H1 (cell line): ENCODE results near the gene RHEB. TPM values are rescaled to one million over a fixed set of nuclear protein-coding genes. Genes with fewer than 3 reads are reported as not detected.
A peak's percentile ranks its signal among the peaks of the same experiment; 100 is the strongest.

ENCODE experiments used
- CTCF ChIA-PET: fragments of 300-600 bp; sonication (Branson Sonifier 250); formaldehyde crosslinking; loops from one replicate; lab custom pipeline; 2021; ENCODE audit not compliant: partially characterized antibody; lab: Charles Lee
- POLR2A ChIA-PET: fragments of 300-600 bp; sonication (Branson Sonifier 250); formaldehyde crosslinking; loops from one replicate; lab custom pipeline; 2021; ENCODE audit warnings: inconsistent platforms; ENCODE audit not compliant: partially characterized antibody; lab: Charles Lee
- DNase-seq, 2 experiments: peaks; one replicate each; pipeline versions ENCODE4 v3.0.0 to v3.0.0-alpha.2; 2010 to 2022; ENCODE audit warnings: low spot score in 2 of 2, low read depth in 1 of 2, mixed read lengths in 1 of 2
- FAIRE-seq: peaks from 2 replicates; lab custom pipeline; 2011; peaks lifted over from hg19 to GRCh38; lab: Jason Lieb, UNC
- H2AFZ ChIP-seq: 2 replicates; pipeline ENCODE4 v1.8.1; 2012; ENCODE audit warnings: low read length, inconsistent platforms
- H2AK5ac ChIP-seq: 2 replicates; pipeline ENCODE4 v1.6.1; 2013; ENCODE audit warnings: low read depth, low read length
- H2BK120ac ChIP-seq: replicated peaks from 2 replicates; pipeline ENCODE3; 2013; ENCODE audit warnings: low read depth, low read length, inconsistent platforms
- H2BK12ac ChIP-seq: 2 replicates; pipeline ENCODE4 v1.6.1; 2013; ENCODE audit warnings: low read depth, low read length
- H2BK15ac ChIP-seq: 2 replicates; pipeline ENCODE4 v1.6.1; 2013; ENCODE audit warnings: low read length
- H2BK20ac ChIP-seq: 2 replicates; pipeline ENCODE4 v1.6.1; 2013; ENCODE audit warnings: low read length
- H2BK5ac ChIP-seq: 2 replicates; pipeline ENCODE4 v1.6.1; 2013; ENCODE audit warnings: low read depth, low read length
- H3K14ac ChIP-seq: 2 replicates; pipeline ENCODE4 v1.6.1; 2013; ENCODE audit warnings: inconsistent platforms; ENCODE audit not compliant: insufficient read length
- H3K18ac ChIP-seq: 2 replicates; pipeline ENCODE4 v1.6.1; 2013; ENCODE audit warnings: low read length; ENCODE audit errors: extremely low read depth
- H3K23ac ChIP-seq: 2 replicates; pipeline ENCODE4 v1.6.1; 2013; ENCODE audit warnings: inconsistent platforms; ENCODE audit not compliant: insufficient read length
- H3K23me2 ChIP-seq: 2 replicates; pipeline ENCODE4 v1.6.1; 2013; ENCODE audit warnings: low read depth, low read length
- H3K27ac ChIP-seq: 2 replicates; pipeline ENCODE4 v1.6.1; 2011; ENCODE audit warnings: low read depth, low read length, inconsistent platforms
- H3K27me3 ChIP-seq, 4 experiments: replicated peaks in 1 of 4; 1 replicate in 1 of 4; 2 replicates in 3 of 4; pipeline versions ENCODE4 v1.6.1 to v1.8.1; 2011 to 2013; ENCODE audit warnings: low read length in 3 of 4, mild to moderate bottlenecking in 3 of 4, inconsistent platforms in 2 of 4, mixed read lengths in 2 of 4, moderate library complexity in 1 of 4; ENCODE audit not compliant: control insufficient read depth in 3 of 4, insufficient read depth in 3 of 4; ENCODE audit errors: extremely low read depth in 1 of 4
- H3K36me3 ChIP-seq, 4 experiments: 2 replicates each; pipeline versions ENCODE4 v1.6.1 to v1.8.1; 2011 to 2013; ENCODE audit warnings: mild to moderate bottlenecking in 4 of 4, low read length in 3 of 4, moderate library complexity in 2 of 4, control low read depth in 1 of 4, inconsistent platforms in 1 of 4; ENCODE audit not compliant: insufficient read depth in 4 of 4, control insufficient read depth in 2 of 4
- H3K4ac ChIP-seq: replicated peaks from 2 replicates; pipeline ENCODE3; 2013; ENCODE audit warnings: low read length, low read depth, mixed read lengths, inconsistent platforms; ENCODE audit not compliant: insufficient read length
- H3K4me1 ChIP-seq, 4 experiments: replicated peaks in 1 of 4; 1 replicate in 1 of 4; 2 replicates in 3 of 4; pipeline versions ENCODE4 v1.6.1 to v1.8.1; 2011 to 2013; ENCODE audit warnings: low read length in 3 of 4, inconsistent platforms in 2 of 4, mixed read lengths in 1 of 4; ENCODE audit not compliant: insufficient read depth in 4 of 4, control insufficient read depth in 3 of 4
- H3K4me2 ChIP-seq, 2 experiments: 2 replicates each; pipeline versions ENCODE4 v1.6.1 to v1.8.1; 2011 to 2013; ENCODE audit warnings: low read depth in 2 of 2, low read length in 2 of 2, control low read depth in 1 of 2, inconsistent platforms in 1 of 2, mild to moderate bottlenecking in 1 of 2; ENCODE audit not compliant: insufficient read depth in 1 of 2
- H3K4me3 ChIP-seq, 4 experiments: fragments of 200-600, 300-600 bp in 1 of 4; sonication (generic), shearing (Covaris generic), sonication (Bioruptor Twin) in 1 of 4; 2 replicates each; pipeline versions ENCODE4 v1.5.1 to v1.8.1; 2011 to 2016; ENCODE audit warnings: low read length in 4 of 4, low read depth in 3 of 4, control low read depth in 2 of 4, inconsistent platforms in 2 of 4, mild to moderate bottlenecking in 2 of 4, mixed read lengths in 1 of 4, moderate library complexity in 1 of 4; ENCODE audit not compliant: insufficient read depth in 2 of 4; ENCODE audit errors: extremely low read depth in 1 of 4
- H3K56ac ChIP-seq: replicated peaks from 2 replicates; pipeline ENCODE3; 2013; ENCODE audit warnings: low read depth, mild to moderate bottlenecking, mixed read lengths, low read length, inconsistent platforms; ENCODE audit not compliant: insufficient read length
- H3K79me1 ChIP-seq: 2 replicates; pipeline ENCODE4 v1.6.1; 2013; ENCODE audit warnings: low read depth, low read length, control low read depth
- H3K79me2 ChIP-seq, 2 experiments: 2 replicates each; pipeline versions ENCODE4 v1.6.1 to v1.8.1; 2012 to 2013; ENCODE audit warnings: low read length in 2 of 2, mild to moderate bottlenecking in 2 of 2, inconsistent platforms in 1 of 2; ENCODE audit not compliant: insufficient read depth in 2 of 2, control insufficient read depth in 1 of 2
- H3K9ac ChIP-seq, 4 experiments: replicated peaks in 1 of 4; 1 replicate in 1 of 4; 2 replicates in 3 of 4; pipeline versions ENCODE4 v1.6.1 to v1.8.1; 2011 to 2013; ENCODE audit warnings: low read depth in 3 of 4, low read length in 3 of 4, control low read depth in 2 of 4, mild to moderate bottlenecking in 2 of 4, moderate library complexity in 2 of 4, inconsistent platforms in 1 of 4; ENCODE audit errors: extremely low read depth in 1 of 4
- H3K9me3 ChIP-seq, 2 experiments: 2 replicates each; pipeline versions ENCODE4 v1.6.1 to v1.8.1; 2012 to 2013; ENCODE audit warnings: mild to moderate bottlenecking in 2 of 2, moderate library complexity in 2 of 2, control low read depth in 1 of 2, inconsistent platforms in 1 of 2, low read depth in 1 of 2, low read length in 1 of 2, mixed read lengths in 1 of 2; ENCODE audit not compliant: insufficient read depth in 2 of 2
- H4K20me1 ChIP-seq, 2 experiments: replicated peaks in 1 of 2; 2 replicates each; pipeline versions ENCODE3 to v1.8.1; 2011 to 2013; ENCODE audit warnings: inconsistent platforms in 2 of 2, low read length in 2 of 2, mild to moderate bottlenecking in 1 of 2; ENCODE audit not compliant: insufficient read depth in 2 of 2, control insufficient read depth in 1 of 2
- H4K5ac ChIP-seq: 2 replicates; pipeline ENCODE4 v1.6.1; 2013; ENCODE audit warnings: low read length, low read depth, mixed read lengths, inconsistent platforms; ENCODE audit not compliant: insufficient read length
- H4K8ac ChIP-seq: 2 replicates; pipeline ENCODE4 v1.8.0; 2013; ENCODE audit warnings: mild to moderate bottlenecking, moderate library complexity, low read length, inconsistent platforms; ENCODE audit not compliant: insufficient read depth; ENCODE audit errors: extremely low read depth
- H4K91ac ChIP-seq: replicated peaks from 2 replicates; pipeline ENCODE3; 2013; ENCODE audit warnings: low read length, mixed read lengths, inconsistent platforms; ENCODE audit not compliant: insufficient read length
- CBX5 ChIP-seq: fragments of 300-800, 300-1000 bp; sonication (generic); IDR thresholded peaks from 2 replicates; pipeline ENCODE4 v1.7.1; 2016; ENCODE audit warnings: antibody characterized with exemption, low read length, low read depth
- CEBPB ChIP-seq: IDR thresholded peaks from 2 replicates; pipeline ENCODE4 v1.6.1; 2012; ENCODE audit warnings: low read depth, low read length
- EP300 ChIP-seq, 2 experiments: IDR thresholded peaks; 1 replicate in 1 of 2; 2 replicates in 1 of 2; pipeline ENCODE4 v1.6.1; 2011 to 2012; ENCODE audit warnings: low read depth in 2 of 2, low read length in 2 of 2, mild to moderate bottlenecking in 2 of 2, borderline replicate concordance in 1 of 2, inconsistent platforms in 1 of 2, moderate library complexity in 1 of 2
- POLR2A ChIP-seq, 2 experiments: IDR thresholded peaks; 1 replicate in 1 of 2; 2 replicates in 1 of 2; pipeline ENCODE4 v1.6.1; 2011; ENCODE audit warnings: low read depth in 2 of 2, low read length in 2 of 2, mild to moderate bottlenecking in 2 of 2; ENCODE audit errors: control extremely low read depth in 1 of 2
- SP2 ChIP-seq: IDR thresholded peaks from 2 replicates; pipeline ENCODE4 v1.6.1; 2012; ENCODE audit warnings: mild to moderate bottlenecking, low read length, inconsistent platforms
- SP4 ChIP-seq: IDR thresholded peaks from 2 replicates; pipeline ENCODE4 v1.6.1; 2012; ENCODE audit warnings: low read length, inconsistent platforms
- SUZ12 ChIP-seq: fragments of 200-600 bp; sonication (generic); IDR thresholded peaks from 2 replicates; pipeline ENCODE4 v1.6.1; 2012; ENCODE audit warnings: mild to moderate bottlenecking, inconsistent platforms, low read length, moderate library complexity, mixed read lengths
- ZNF274 ChIP-seq: IDR thresholded peaks from 2 replicates; pipeline ENCODE4 v1.7.0; 2012; ENCODE audit warnings: low read length, borderline replicate concordance; ENCODE audit errors: extremely low read depth
- WGBS, 2 experiments: shearing (Covaris generic) in 1 of 2; methylation state at CpG; one replicate each; pipeline versions ENCODE4 v1.1.6 to v1.1.7; 2013 to 2015; ENCODE audit warnings: low lambda C conversion rate in 2 of 2, mixed read lengths in 2 of 2, inconsistent platforms in 1 of 2, low coverage in 1 of 2, missing lambda C conversion rate in 1 of 2; ENCODE audit not compliant: insufficient replicate concordance in 2 of 2, insufficient coverage in 1 of 2, insufficient read length in 1 of 2; ENCODE audit errors: extremely low coverage in 1 of 2, missing lambda C conversion rate in 1 of 2; 5-methylcytosine and 5-hydroxymethylcytosine counted together
- polyA plus RNA-seq, 7 experiments: library from polyadenylated mRNA; depleted of rRNA in 3 of 7; stranded (reverse) in 5 of 7; unstranded in 2 of 7; fragments of >200 nt in 5 of 7; fragments of 200-250 nt in 2 of 7; gene quantifications; 1 replicate in 5 of 7; 2 replicates in 1 of 7; 4 replicates in 1 of 7; pipeline versions ENCODE4 v1.2.1 to v1.2.3, GENCODE V29; 2011 to 2013; ENCODE audit warnings: missing spikeins in 2 of 7, mixed read lengths in 2 of 7
- total RNA-seq: library from RNA; stranded (reverse); fragmentation: NEBNext Ultra II Directional; extraction: Animal tissue kit (Norgen Biotek cat#: 25700); gene quantifications from 2 replicates; pipeline ENCODE4 v1.2.1, GENCODE V29; 2021

Gene RHEB
- total and polyA plus RNA-seq, 2 of the 8 experiments (the other 6 are each of a cell fraction or from before 2014, with no cell fraction given) = 60.8 to 132 TPM

DNA sequence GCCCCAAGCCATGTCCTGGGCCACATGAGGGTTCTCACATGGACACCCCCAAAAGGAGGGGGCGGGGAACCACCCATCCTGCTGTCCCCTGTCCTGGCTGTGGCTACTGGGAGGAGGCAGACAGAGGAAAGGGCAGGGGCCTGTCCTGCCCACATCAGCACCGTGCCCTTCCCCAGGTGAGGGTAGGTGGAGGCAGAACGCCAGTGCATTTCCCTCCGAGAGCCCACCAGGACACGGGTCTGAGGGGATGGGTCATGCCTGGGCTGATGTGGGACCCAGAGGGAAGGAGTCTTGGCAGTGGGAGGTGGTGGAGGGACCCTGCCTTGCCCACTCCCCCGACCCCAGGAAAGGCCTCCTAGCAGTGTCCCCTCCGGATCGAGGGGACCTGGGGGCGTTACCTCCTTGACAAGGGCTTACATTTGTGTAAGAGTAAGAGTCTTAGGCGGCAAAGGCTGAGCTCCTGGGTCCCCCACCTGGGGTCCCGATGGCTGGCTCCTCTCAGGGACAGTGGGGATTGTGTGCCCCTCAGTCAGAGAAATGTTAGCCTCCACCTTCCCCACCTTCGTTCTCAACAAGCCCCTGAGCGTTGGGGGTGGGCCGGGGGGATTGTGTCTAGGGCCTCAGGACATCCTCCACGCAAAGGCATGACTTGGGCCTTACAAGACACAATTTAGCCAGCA is 85.8 kb downstream of the RHEB start:
- Histone ChIP-seq H3K14ac (no peak overlapping the region), H3K4me3 (no peak overlapping the region), H2AFZ (no peak overlapping the region), H2BK15ac (no peak overlapping the region), H3K23ac (no peak overlapping the region), H4K5ac (no peak overlapping the region), H3K18ac (no peak overlapping the region), H3K27ac (no peak overlapping the region), H3K27me3 (peaks cover 0 to 3% (median 1%) of the 10 kb centered on the region in 4 experiments; a peak in 1 of 7 replicates), H2AK5ac (no peak overlapping the region), H3K9ac (no peak overlapping the region; a peak in 1 of 7 replicates), H2BK12ac (no peak overlapping the region), H4K20me1 (no peaks in the 10 kb centered on the region), H2BK20ac (peak overlapping the region; percentile 6; the same call in 1 of the 2 replicates), H3K4me2 (no peak overlapping the region), H3K4ac (no peak overlapping the region), H4K91ac (no peak overlapping the region), H3K79me2 (no peaks in the 10 kb centered on the region), H3K79me1 (no peaks in the 10 kb centered on the region; the same call in 1 of the 2 replicates), H3K36me3 (no peaks in the 10 kb centered on the region), H4K8ac (no peak overlapping the region; the same call in 1 of the 2 replicates), H3K23me2 (no peaks in the 10 kb centered on the region), H2BK5ac (no peak overlapping the region), H2BK120ac (no peak overlapping the region), H3K56ac (no peak overlapping the region), H3K4me1 (peaks cover 4 to 15% (median 6%) of the 10 kb centered on the region in 4 experiments), H3K9me3 (no peaks in the 10 kb centered on the region)
- FAIRE-seq = no peak
- POLR2A ChIA-PET = no interaction called here
- WGBS, 2 experiments = 85% methylated on average over 15 of the region's 15 CpGs; no CpG with 5 or more reads in 1 of the 2 experiments
- DNase-seq = no peak
- CTCF ChIA-PET = interaction anchor here (1.0 to 2.6 kb wide), 7 partner anchors 15 to 74 kb away, joined by 3 to 14 read pairs (median 4); no protein-coding TSS in a partner anchor
- TF ChIP-seq CBX5 (no peak), CEBPB (no peak), EP300 (IDR thresholded peaks at IDR 0.05; ENCODE audit: borderline replicate concordance in 1 of 2, low read depth in 2 of 2, low read length in 2 of 2) (no peak), ZNF274 (no peak), SUZ12 (no peak), POLR2A (IDR thresholded peaks at IDR 0.05; ENCODE audit: control extremely low read depth in 1 of 2, low read depth in 2 of 2, low read length in 2 of 2) (no peak), SP2 (no peak), SP4 (no peak)
- TF ChIP-seq, all 59 proteins: peak for 0
